GM12891 (cell line): ENCODE results near the gene SREBF2.
A peak's percentile ranks its signal among the peaks of the same experiment; 100 is the strongest.
"Not testable (repeated sequence)": the region's sequence is repeated elsewhere in the genome, so short reads cannot be mapped to it uniquely, and the experiment has no call there.

Source experiments
- DNase-seq: peaks from one replicate; pipeline ENCODE4 v3.0.0; 2011; ENCODE audit warnings: low spot score; ENCODE audit not compliant: insufficient read length
- FAIRE-seq: peaks from 2 replicates; lab custom pipeline; 2011; peaks lifted over from hg19 to GRCh38; lab: Jason Lieb, UNC
- PAX5 ChIP-seq: IDR thresholded peaks from 2 replicates; pipeline ENCODE4 v1.6.1; 2011; ENCODE audit warnings: low read length, moderate library complexity, mild to moderate bottlenecking; ENCODE audit not compliant: insufficient read depth, severe bottlenecking
- POLR2A ChIP-seq: IDR thresholded peaks from 2 replicates; pipeline ENCODE4 v1.6.1; 2011; ENCODE audit warnings: low read depth, low read length, control low read depth
- POLR2AphosphoS5 ChIP-seq: IDR thresholded peaks from 2 replicates; pipeline ENCODE4 v1.6.1; 2011; ENCODE audit warnings: low read depth, low read length, control low read depth
- POU2F2 ChIP-seq: IDR thresholded peaks from 2 replicates; pipeline ENCODE4 v1.6.1; 2011; ENCODE audit warnings: low read depth, mild to moderate bottlenecking, control low read depth, low read length, moderate library complexity
- SPI1 ChIP-seq: IDR thresholded peaks from 2 replicates; pipeline ENCODE4 v1.6.1; 2011; ENCODE audit warnings: low read depth, low read length, control low read depth
- TAF1 ChIP-seq: IDR thresholded peaks from 2 replicates; pipeline ENCODE4 v1.6.1; 2011; ENCODE audit warnings: low read depth, low read length, control low read depth

The SREBF2 gene

GRCh38 chr22:41830174-41830573, 2.7 kb upstream of the SREBF2 start:
- FAIRE-seq: peak; percentile 66
- DNase-seq: no peak
- TF ChIP-seq POU2F2: no peak
- no peak for TF ChIP-seq TAF1
- no peak for TF ChIP-seq POLR2A
- TF ChIP-seq POLR2AphosphoS5: no peak
- TF ChIP-seq PAX5: no peak
- no peak for TF ChIP-seq SPI1

GRCh38 chr22:41831383-41831782, 1.5 kb upstream of the SREBF2 start:
- no peak for DNase-seq
- no peak for FAIRE-seq

GRCh38 chr22:41831828-41832552, 915 bp upstream of the SREBF2 start:
- no peak for TF ChIP-seq POLR2A
- no peak for TF ChIP-seq SPI1
- TF ChIP-seq TAF1: no peak
- no peak for TF ChIP-seq POLR2AphosphoS5
- no peak for TF ChIP-seq POU2F2
- no peak for TF ChIP-seq PAX5
- peak; percentile 78 for FAIRE-seq
- no peak for DNase-seq

More at GRCh38 chr22:41831383-41831782, 1.5 kb upstream of the SREBF2 start:
- TF ChIP-seq POU2F2 (no peak), POLR2AphosphoS5 (no peak), SPI1 (no peak), PAX5 (no peak), TAF1 (no peak), POLR2A (no peak)

DNA sequence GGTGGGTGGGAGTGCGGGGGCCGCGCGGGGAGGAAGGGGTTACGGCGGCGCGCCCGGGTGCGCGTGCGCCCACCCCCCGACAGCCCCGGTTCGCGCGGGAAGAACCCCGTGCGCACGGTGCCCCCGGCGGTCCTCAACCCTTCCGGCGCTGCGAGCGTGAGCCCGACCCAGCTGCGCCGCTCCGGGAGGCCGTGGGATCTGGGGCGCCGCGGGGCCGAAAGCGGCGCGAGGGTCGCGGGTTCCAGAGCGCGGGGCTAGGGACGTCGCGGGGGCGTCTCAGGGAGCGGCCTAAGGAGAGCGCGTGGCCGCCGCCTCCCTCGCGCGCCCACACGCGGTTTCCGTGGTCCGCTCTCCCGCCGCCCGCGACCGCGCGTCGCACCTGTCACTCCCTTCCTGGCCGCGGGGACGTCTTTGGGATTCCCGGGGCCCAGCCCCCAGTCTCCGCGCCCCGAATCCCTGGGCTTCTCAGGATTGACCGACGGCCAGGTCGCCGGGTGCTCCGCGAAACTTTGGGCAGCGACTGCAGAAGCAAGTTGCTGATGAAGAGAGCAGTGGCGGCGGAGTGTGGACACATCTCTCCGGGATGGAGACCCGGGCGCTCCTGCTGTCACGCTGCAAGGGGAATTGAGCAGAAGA, 582 bp downstream of the SREBF2 start:
- TF ChIP-seq POU2F2: no peak
- 0 out of 2 replicates have a peak, but pooled peaks have one; percentile 35 for TF ChIP-seq TAF1
- peak; percentile 41 for DNase-seq
- peak; percentile 35 for FAIRE-seq

- DNase-seq: no peak
These were observed 1.4 kb downstream of the SREBF2 start for GRCh38 chr22:41834005-41834944.

DNA sequence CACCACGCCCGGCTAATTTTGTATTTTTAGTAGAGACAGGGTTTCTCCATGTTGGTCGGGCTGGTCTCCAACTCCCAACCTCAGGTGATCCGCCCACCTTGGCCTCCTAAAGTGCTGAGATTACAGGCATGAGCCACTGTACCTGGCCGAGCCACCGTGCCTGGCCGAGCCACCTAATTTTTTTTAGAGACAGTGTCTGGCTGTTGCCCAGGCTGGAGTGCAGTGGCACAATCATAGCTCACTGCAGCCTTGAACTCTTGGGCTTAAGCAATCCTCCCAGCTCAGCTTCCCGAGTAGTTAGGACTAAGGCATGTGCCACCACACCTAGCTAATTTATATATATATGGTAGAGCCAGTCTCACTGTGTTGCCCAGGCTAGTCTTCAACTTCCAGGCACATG, 2.6 kb downstream of the SREBF2 start:
- not testable (repeated sequence) for FAIRE-seq, DNase-seq

More at GRCh38 chr22:41834005-41834944, 1.4 kb downstream of the SREBF2 start:
- peak; percentile 80 for FAIRE-seq
- TF ChIP-seq POLR2A (0 out of 2 replicates have a peak, but pooled peaks have one; percentile 26), TAF1 (no peak), SPI1 (no peak)

GRCh38 chr22:41836551-41836950, 3.6 kb downstream of the SREBF2 start:
- TF ChIP-seq PAX5: no peak
- FAIRE-seq (peak; percentile 67), DNase-seq (no peak)

GRCh38 chr22:41838842-41839618, 6.1 kb downstream of the SREBF2 start:
- TF ChIP-seq TAF1 (no peak), POU2F2 (no peak), SPI1 (no peak), POLR2AphosphoS5 (no peak)
- DNase-seq (no peak), FAIRE-seq (no peak)

DNA sequence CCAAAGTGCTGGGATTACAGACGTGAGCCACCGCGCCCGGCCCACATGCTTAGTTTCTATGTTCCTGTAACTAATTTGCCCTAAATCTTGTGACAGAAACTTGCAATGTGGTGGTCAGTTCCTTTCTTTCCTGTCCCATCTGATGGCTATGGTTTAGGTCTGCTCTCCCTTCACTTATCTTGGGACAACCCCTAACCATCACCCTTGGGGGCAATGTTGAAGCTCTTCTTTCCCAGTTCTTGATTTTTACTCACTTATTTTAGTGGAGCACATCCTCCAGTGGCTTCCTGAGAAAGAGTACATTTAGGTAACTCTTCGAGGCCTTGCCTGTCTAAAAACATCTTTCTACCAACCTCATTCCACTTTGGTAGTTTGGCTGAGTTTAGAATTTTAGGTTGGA, 7.3 kb downstream of the SREBF2 start:
- DNase-seq (no peak), FAIRE-seq (no peak)
- no peak for TF ChIP-seq PAX5
- TF ChIP-seq TAF1: no peak
- no peak for TF ChIP-seq POU2F2
- TF ChIP-seq POLR2AphosphoS5: no peak
- no peak for TF ChIP-seq SPI1
- TF ChIP-seq POLR2A: no peak
